ENCODE measurements around the gene BACH2. TPM values are rescaled to one million over a fixed set of nuclear protein-coding genes. Genes with fewer than 3 reads are reported as not detected.

Gene BACH2
- total and polyA plus RNA-seq, 2 of the 8 experiments (the other 6 are each of a cell fraction or from before 2014, with no cell fraction given): 1.9 to 5.9 TPM

DNA sequence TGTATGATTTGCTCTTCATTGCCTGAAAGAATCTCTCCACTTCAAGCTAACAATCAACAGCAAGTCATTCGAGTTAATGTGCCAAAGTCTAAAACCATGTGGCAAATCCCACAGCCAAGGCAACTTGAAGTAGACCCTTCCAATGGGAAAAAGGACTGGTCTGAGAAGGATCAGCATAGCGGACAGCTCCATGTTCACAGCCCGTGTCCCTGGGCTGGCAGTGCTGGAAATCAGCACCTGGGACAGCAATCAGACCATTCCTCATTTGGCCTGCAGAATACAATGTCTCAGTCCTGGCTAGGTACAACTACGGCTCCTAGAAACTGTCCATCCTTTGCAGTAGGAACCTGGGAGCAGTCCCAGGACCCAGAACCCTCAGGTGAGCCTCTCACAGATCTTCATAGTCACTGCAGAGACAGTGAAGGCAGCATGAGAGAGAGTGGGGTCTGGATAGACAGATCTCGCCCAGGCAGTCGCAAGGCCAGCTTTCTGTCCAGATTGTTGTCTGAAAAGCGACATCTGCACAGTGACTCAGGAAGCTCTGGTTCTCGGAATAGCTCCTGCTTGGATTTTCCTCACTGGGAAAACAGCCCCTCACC lies 401.3 kb downstream of the BACH2 start (continued):
- TF ChIP-seq TAF7 (optimal IDR thresholded peaks at IDR 0.05; ENCODE audit: borderline replicate concordance, low read depth, low read length) (peak; percentile 92), RXRA (IDR thresholded peaks at IDR 0.05; ENCODE audit: insufficient read depth, low read depth, low read length) (no peak), RBBP5 (IDR thresholded peaks at IDR 0.05; ENCODE audit: borderline replicate concordance, low read depth, low read length) (no peak), NANOG (IDR thresholded peaks at IDR 0.05; ENCODE audit: insufficient read depth, low read depth, low read length, poor library complexity, severe bottlenecking) (no peak)
